SIG-M5 (cell line): ENCODE results near the gene CSNK1D.
A peak's percentile ranks its signal among the peaks of the same experiment; 100 is the strongest.

Experiments
- DNase-seq: peaks from one replicate; lab custom pipeline; 2025; lab: John Stamatoyannopoulos, UW

Gene CSNK1D

DNA sequence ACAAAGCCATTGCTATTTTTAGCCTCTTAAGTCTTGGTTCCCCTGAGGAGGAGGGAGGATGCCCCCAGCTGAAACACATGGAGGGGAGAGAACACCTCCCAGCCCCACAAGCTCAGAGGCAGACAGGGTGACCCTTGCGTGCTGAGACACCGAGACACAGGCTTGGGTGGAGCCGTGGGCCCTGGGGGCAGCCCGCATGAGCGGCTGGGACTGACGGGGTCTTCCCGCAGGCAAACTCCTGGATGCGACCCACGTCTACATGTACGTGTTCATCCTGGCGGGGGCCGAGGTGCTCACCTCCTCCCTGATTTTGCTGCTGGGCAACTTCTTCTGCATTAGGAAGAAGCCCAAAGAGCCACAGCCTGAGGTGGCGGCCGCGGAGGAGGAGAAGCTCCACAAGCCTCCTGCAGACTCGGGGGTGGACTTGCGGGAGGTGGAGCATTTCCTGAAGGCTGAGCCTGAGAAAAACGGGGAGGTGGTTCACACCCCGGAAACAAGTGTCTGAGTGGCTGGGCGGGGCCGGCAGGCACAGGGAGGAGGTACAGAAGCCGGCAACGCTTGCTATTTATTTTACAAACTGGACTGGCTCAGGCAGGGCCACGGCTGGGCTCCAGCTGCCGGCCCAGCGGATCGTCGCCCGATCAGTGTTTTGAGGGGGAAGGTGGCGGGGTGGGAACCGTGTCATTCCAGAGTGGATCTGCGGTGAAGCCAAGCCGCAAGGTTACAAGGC lies 34.9 kb downstream of the CSNK1D start:
- DNase-seq: peak; percentile 50

DNA sequence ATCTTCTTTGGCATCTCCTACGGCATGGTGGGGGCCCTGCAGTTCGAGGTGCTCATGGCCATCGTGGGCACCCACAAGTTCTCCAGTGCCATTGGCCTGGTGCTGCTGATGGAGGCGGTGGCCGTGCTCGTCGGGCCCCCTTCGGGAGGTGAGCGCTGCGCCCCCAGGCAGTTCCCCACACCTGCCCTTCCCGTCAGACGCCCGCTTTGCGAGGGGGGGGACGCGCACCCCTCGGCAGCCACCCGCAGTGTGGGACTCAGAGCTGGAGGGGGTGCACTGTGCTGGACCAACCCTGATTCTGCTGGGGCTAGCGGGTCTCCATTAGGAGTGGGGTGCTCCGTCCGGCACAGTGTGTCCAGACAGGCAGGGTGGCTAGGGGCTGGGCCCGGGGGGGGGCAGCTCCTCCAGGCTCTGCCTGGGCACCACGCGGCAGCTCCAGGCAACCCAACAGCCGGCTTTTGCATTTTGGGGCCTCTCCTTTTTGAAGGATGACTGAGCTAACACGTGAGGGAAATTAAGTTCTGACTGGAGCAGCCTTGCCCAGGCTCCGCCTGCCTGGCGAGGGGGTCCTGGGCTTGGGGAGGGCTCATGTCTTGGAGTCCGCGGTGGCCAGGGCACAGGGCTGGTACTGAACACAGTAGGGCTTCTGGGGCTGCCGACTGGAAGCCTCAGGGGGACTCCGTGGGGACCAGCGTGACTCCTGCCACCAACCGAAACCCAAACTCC lies 35.6 kb downstream of the CSNK1D start:
- no peak for DNase-seq

DNA sequence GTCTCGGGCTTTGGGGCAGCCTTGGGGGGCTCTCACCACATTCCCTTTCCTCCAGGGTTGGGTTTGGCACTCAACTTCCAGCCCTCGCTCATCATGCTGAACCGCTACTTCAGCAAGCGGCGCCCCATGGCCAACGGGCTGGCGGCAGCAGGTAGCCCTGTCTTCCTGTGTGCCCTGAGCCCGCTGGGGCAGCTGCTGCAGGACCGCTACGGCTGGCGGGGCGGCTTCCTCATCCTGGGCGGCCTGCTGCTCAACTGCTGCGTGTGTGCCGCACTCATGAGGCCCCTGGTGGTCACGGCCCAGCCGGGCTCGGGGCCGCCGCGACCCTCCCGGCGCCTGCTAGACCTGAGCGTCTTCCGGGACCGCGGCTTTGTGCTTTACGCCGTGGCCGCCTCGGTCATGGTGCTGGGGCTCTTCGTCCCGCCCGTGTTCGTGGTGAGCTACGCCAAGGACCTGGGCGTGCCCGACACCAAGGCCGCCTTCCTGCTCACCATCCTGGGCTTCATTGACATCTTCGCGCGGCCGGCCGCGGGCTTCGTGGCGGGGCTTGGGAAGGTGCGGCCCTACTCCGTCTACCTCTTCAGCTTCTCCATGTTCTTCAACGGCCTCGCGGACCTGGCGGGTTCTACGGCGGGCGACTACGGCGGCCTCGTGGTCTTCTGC lies 36.3 kb downstream of the CSNK1D start:
- DNase-seq: no peak

DNA sequence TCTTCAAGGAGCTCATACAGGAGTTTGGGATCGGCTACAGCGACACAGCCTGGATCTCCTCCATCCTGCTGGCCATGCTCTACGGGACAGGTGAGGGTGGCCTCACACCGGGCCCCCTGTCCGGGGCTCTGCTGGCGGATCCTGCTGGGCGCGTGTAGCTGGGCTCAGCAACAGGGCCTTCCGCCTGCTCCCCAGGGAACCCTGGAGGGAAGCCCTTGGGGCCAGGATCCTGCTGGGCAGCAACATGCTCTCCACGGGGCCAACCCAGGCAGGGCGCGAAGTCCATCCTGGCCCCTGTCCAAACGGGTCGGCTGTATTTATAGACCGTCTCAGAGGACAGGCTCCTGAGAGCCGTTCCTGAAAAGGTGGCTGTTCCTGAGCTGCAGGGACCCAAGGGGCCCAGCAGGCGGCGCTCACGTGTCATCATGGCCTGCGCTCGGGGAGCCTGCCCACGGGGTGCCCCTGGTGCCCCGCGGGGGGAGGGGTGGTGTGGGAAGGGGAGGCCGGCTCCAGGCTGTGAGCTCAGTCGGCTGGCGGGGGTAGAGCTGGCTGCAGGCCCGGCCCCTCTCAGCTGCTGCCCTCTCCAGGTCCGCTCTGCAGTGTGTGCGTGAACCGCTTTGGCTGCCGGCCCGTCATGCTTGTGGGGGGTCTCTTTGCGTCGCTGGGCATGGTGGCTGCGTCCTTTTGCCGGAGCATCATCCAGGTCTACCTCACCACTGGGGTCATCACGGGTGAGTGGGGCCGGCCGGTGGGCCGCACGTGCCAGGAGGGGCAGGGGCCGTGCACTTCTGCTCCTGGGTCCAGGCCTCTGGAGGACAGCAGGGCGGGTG lies 37.1 kb downstream of the CSNK1D start:
- no peak for DNase-seq

DNA sequence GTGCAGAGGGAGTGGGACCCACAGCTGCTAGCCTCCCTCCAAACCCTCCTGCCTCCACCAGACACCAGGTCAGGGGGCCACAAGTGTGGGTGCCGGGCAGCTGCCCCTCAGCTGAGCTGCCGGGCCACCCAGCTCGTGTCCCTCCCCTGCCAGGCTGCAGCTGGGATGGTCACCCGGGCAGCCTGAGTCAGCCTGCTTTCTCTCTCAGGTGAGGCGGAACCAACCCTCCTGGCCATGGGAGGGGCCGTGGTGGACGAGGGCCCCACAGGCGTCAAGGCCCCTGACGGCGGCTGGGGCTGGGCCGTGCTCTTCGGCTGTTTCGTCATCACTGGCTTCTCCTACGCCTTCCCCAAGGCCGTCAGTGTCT lies 37.7 kb downstream of the CSNK1D start:
- DNase-seq: no peak

DNA sequence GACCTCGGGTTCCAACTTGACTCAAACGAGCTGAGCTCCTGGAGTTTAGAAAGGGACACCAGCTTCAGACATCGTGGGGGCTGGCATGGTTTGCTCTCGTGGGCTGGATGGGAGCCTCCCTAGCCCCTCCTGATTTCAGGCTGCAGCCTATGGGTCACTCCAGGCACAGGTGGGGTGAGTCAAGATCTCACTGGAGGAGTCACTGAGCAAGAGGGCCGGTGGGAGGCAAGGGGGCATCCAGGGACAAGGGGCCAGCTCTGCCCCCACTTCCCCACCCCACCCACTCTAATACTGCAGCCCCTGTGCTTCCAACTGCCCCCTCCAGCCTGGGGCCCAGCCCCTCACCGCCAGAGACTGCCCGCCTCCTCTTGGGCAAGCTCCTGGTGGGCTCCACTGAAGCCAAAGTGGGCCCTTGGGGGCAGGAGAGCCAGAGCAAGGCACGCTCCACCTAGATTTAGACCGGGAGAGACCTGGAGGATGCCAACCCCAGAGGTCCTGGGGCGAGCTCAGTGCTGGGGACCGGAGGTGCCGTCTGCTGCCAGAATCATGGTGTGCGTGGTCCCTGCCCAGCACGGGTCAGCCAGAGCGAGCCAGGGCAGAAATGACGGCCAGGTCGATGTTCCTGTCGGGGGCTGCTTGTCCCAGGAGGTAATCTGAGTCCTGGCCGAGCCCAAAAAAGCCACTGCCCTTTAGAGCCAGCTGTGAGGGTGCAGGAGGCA lies 38.3 kb downstream of the CSNK1D start:
- no peak for DNase-seq

DNA sequence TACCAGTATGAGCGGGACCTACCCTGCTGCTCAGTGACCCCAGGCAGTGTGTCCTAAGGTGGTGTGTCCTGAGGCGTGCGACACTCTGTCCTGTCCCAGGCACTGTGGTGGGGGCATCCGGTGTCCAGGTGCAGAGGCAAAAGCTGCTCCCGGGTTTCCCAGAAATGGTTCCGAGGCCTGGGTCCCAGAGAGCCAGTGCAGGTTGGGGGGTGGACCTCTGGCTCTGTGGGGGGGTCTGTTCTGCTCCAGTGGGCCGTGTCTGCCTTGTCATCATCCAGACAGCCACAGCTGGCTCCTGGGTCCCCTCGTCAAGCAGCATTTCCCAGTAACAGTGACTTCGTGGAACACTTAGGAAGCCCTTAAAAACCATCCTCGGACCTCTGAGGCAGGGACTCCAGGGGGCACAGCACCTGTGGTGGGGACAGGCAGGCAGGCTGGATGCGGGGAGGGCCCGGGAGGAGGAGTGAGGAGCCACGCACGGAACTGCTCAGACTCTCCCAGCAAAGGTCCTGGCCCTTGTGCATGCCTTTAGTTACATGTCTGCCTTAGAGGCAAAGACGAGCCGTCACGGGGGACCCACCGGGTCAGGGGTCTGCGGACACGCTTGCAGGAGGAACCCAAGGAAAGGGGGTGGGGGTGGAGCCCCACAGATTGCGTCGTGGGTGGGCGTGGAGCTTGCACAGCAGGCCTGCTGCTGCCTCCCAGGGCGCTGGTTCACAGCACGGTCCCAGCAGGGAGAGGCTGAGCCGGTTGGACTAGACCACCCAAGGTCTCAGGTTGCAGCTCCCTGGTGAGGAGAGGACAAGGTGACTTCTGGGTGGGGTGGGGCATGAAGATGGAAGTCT lies 39.1 kb downstream of the CSNK1D start:
- no peak for DNase-seq

DNA sequence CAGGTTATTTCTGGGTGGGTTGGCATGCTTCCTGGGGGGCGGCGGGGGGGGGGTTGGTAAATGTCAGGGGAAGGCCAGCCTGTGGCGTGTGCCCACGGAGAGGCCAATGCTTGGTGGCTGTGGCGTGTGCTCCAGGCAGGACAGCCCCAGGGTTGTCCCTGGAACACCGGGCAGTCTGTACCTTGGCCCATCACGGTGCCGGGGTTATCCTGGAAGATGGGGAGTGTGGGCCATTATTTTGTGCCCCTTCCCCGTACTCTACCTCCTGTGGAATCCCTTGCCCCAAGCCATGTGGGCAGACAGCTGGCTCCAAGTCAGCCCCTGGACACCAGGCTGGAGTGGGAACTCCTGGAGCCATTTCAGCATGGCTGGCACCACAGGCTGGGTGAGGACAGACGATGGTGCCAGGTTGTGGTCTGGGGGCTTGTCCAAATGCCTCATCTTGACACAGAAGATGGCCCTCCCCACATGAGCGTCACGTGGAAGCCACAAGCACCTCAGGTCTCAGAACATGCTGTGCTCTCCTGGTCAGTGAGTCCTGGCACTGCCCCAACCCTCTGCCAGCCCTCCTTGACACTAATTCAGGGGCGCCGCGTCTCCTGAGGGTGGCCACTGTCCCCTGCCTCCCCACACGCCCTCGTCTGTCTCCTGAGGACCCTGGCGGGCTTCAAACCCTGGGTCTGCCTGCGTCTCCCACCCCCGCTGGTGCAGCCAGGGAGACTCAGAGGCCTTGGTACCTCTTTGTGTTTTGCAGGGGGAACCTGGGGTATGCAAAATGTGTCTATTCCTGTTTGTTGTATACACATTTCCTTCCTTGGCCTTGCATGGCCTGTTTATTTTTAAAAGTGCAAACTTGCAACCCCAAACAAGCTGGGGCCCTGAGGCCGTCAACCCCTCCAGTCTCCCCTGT lies 40.4 kb downstream of the CSNK1D start:
- DNase-seq: no peak

DNA sequence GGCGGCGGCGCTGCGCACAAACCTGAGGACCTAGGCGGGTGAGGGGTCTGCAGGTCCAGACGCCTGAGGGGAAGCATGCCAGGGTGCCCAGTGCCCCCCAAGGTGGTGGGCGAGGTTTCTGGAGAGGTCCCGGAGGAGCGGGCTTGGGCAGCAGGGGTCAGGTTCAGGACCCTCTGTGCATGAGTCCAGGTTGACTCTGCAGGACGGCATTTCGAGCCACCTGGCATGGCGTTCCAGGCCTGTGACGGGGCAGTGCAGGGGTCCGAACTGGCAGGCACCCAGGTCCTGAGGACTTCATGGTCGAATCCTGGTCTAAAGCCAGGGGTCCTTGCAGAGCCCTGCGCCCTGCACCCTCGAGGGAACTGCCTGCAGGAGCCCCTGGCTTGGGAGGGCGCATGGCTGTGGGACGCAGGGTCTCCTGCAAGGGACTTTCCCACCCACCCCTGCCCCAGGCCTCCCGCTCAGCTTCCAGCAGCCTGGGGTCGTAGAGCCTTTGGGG lies 41.1 kb downstream of the CSNK1D start:
- no peak for DNase-seq

DNA sequence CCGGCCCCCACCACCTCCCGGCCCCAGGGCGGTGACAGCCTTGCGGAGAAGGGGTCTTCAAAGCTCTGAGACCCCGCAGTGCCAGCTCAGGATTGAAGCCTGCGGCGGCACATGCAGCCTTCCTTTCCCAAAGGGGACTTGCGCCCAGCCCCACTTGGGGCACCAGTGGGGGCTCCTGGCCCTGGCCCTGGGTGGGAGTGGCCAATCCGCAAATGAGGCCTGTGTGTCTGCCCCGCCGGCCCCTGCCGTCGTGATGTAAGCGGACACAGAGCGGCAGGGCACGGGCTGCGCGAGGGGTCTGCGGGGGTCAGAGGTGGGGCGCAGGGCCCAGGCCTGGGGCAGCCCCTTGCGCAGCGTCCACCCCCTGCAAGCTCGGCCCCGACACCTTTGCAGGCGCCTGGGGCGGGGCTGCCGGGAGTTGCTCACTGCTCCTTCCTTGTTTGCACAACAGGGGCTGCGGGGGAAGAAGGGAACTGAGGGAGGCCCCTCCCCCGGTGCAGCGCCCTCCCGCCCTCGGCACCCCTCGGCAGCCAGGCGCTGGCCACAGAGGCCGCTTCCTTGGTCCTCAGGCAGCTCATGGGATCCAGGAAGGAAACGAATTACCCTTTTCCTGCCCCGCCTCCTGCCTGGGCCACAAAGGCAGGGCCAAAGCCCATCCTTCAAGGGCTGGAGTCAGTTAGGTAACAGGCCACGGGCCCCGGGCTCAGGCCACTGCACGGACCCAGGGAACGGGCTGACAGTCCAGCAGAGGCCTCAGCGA lies 41.8 kb downstream of the CSNK1D start:
- DNase-seq: peak; percentile 51

DNA sequence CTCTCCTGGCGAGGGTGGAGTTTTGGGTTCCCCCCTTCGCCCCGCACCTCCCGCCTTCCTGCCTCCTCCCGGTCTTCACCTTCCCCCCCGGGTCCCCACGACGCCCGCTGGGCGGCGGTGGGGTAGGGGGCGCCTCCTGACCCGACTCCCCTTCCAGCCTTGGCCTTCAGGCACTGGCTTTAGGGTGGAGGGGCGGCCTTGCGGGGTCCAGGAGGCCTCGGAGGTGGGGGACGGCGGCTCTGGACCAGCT lies 42.3 kb downstream of the CSNK1D start:
- DNase-seq: no peak

DNA sequence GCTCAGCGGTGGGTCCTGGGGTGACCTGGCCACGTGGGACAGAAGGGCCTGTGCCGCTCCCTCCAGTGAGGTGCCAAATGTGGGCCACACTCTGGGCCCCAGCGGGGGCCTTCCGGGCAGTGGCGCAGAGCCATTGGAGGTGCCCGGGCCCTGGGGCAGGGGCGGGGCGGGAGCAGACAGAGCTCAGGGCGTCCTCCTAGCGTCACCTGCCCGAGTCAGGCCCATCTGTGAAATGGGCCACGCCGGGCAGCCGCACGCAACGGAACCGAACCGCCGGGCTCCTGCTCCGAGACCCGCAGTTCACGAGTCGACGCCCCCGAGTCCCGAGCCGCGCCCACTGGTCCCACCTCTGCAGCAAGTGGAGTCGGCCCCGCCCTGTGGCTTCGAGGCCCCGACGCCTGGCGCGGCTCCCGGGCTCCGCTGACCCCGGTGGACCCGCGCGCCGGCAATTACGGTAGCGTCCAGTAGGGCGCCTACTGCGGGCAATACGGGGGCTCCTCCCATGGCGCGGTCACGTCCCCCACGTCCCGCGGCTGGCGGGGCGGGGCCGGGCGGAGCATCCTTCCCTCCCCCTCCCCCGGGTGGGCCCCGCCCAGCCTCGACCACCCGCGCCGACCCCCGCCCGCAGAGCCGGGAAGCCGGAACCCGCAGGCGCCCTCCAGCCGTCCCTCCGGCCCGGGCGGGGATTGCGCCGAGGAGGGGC lies 42.7 kb downstream of the CSNK1D start:
- DNase-seq: no peak

DNA sequence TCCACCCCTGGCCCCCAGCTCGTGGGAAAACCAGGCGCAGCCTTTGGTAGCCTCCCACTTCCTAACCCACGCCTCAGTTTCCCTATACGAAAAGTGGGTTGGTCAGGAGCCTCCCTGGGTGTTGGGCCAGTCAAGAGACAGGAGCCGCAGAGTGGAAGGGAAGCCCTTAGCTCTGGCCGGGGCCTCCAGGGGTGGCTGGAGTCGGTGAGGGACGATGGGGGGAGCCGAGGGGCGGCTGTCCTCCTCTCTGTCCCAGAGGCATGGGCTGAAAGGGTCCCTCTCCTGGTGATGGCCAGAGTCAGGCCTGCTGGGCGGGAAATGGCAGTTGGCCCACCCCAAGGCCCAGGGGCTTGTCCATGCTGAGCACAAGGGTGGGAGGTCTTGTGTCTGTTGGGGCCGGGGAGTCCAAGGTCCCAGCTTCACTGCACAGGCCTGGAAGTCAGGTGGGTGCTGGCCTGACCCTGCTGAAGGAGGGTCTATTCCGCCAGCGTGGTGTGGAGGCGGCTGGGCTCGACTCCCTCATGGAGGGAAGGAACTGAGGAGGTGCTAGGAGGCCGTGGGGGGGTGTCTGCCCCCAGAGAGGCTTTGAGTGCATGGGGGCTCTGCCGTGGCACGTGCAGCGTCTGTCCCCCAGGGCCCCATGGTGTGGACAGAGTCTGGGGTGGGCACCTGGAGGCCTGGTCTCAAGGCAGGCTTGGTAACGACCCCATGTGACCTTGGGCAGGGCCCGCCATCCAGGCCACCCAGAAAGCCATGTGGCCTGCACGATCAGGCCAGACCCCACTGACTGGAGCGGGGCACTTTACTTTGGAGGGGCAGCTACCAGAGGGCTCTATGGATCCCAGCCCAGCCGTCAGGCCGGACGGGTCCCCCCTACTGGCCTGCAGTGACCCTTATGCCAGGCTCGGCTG lies 43.5 kb downstream of the CSNK1D start:
- no peak for DNase-seq

DNA sequence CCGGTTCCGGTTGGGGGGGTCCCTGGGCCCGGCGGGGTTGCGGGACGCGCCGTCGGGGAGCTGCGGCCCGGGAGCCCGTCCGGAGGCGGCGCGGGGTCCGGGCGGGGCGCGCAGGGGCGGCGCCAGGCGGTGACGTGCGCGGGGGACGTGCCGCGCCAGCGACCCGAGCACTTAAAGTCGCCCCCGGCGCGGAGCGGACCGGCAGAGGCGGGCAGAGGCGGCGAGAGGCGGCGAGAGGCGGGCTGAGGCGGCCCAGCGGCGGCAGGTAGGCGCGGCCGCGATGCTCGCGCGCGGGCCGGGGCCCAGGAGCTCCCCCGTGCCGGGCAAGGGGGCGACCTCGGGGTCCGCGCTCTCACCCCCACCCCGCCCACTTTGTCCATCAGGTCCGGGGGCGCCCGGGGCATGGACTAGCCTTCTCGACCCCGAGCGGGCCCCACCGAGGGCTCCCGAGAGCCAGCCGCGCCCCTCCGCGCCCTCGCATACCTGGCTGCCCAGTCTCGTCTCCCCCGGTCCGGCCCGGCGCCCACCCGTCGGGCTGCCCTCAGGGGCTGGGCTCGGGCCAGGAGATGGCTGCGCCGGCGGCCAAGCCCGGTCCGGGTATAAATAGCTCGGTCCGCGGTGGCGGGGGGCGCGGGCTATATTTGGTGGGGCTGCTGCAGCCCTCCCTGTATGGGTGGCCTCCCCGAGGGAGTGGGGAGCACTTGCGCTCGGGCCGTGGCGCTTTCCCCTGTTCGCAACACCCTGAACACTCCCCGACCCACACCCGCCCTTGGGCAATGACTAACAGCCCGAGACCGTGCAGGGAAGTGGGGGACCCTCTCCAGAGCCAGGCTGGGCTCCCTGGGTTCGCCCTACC lies 44.4 kb downstream of the CSNK1D start, which contains the start of gene SLC16A3:
Gene SLC16A3, plus strand, starts transcription at position 201 of the 856 bp plus-strand sequence. CDS start 6,967 bp downstream, outside the sequence.
- no peak for DNase-seq

DNA sequence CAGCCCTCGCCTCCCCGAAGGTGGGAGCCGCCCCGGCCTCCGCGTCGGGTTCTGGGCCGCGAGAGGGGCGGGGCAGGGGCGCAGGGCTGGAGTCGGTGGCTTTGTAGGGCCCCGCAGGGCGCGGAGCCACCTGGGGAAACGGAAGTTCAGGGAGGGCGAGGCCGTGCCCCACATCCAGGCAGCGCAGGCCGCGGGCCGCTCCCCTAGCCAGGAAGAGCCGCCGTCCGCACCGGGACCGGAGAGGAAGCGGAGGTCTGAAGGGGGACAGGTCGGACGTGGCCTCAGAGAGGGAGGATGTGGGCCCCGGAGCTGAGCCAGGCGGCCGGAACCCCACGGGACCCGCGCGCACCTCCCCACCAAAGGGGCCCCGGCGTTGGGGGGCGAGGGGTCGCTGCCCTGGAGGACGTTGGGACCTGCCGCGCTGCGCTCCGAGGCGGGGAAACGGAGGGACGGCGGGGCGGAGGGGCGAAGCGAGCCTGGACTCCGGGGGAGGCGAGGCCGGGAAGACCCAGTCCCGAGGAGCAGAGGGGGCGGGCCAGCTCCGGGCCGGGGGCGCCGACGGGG lies 45.1 kb downstream of the CSNK1D start:
- no peak for DNase-seq
